HEK293 (cell line): ENCODE measurements around the gene GNG12.

Experiments
- ZBTB48 ChIP-seq: fragments of 450-650 bp; formaldehyde crosslinking; IDR thresholded peaks from 2 replicates; pipeline ENCODE4 v1.5.1; 2016; ENCODE audit warnings: missing biosample characterization, missing genetic modification characterization
- ZNF140 ChIP-seq: fragments of 450-650 bp; formaldehyde crosslinking; IDR thresholded peaks from 2 replicates; pipeline ENCODE4 v1.5.1; 2016; ENCODE audit warnings: missing biosample characterization, missing genetic modification characterization
- ZNF311 ChIP-seq: fragments of 450-650 bp; formaldehyde crosslinking; IDR thresholded peaks from 2 replicates; pipeline ENCODE4 v1.5.1; 2017; ENCODE audit warnings: missing biosample characterization, missing genetic modification characterization, borderline replicate concordance
- TF ChIP-seq, protein P1 (sequence below): fragments of 450-650 bp; formaldehyde crosslinking; IDR thresholded peaks from 2 replicates; pipeline ENCODE4 v1.5.1; 2016; ENCODE audit warnings: missing biosample characterization, missing genetic modification characterization

DNA sequence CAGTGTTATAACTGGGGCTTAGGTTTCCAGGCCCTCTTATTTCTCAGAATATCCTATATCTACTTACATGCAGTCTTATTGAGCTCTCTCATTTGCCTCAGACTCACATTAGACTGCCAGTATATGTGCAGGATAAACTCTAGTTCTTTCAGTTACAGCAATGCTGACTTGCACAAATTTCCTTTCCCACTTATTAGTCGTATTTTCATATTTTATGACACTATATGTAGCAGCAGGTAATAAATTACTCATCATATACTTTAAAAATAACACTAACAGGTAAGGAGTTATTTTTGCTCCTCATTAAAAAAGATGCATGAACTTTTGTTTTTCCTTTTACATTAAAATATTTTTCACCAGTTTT is 82.6 kb downstream of the GNG12 start:
- TF ChIP-seq ZBTB48 (no peak), ZNF140 (tag by site-specific recombination) (no peak), ZNF311 (tag by site-specific recombination) (no peak)
- TF ChIP-seq, protein P1, sequence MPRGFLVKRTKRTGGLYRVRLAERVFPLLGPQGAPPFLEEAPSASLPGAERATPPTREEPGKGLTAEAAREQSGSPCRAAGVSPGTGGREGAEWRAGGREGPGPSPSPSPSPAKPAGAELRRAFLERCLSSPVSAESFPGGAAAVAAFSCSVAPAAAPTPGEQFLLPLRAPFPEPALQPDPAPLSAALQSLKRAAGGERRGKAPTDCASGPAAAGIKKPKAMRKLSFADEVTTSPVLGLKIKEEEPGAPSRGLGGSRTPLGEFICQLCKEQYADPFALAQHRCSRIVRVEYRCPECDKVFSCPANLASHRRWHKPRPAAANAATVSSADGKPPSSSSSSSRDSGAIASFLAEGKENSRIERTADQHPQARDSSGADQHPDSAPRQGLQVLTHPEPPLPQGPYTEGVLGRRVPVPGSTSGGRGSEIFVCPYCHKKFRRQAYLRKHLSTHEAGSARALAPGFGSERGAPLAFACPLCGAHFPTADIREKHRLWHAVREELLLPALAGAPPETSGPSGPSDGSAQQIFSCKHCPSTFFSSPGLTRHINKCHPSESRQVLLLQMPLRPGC (tag by site-specific recombination): no peak
